Endothelial cell of umbilical vein (primary cell): ENCODE data around the gene HTR7.

ENCODE experiments used
- CTCF ChIP-seq, 2 donors: IDR thresholded peaks; 1 replicate in 1 of 2; 2 replicates in 1 of 2; pipeline ENCODE4 v1.5.1; 2011; ENCODE audit warnings: low read length in 2 of 2, mild to moderate bottlenecking in 2 of 2, moderate library complexity in 2 of 2, control low read depth in 1 of 2, inconsistent platforms in 1 of 2, low read depth in 1 of 2; ENCODE audit not compliant: insufficient read depth in 1 of 2; ENCODE audit errors: extremely low read depth in 1 of 2
- EZH2 ChIP-seq: IDR thresholded peaks from 2 replicates; pipeline ENCODE4 v1.6.1; 2012; ENCODE audit warnings: borderline replicate concordance, low read depth, mild to moderate bottlenecking, moderate library complexity, low read length, inconsistent platforms; ENCODE audit not compliant: severe bottlenecking
- FOS ChIP-seq: IDR thresholded peaks from 2 replicates; pipeline ENCODE4 v1.6.1; 2011; ENCODE audit warnings: mild to moderate bottlenecking, low read length, moderate library complexity, borderline replicate concordance; ENCODE audit not compliant: insufficient read depth
- GATA2 ChIP-seq: IDR thresholded peaks from 2 replicates; pipeline ENCODE4 v1.7.0; 2011; ENCODE audit warnings: low read depth, mild to moderate bottlenecking, moderate library complexity, mixed read lengths, low read length; ENCODE audit not compliant: insufficient read length, insufficient read depth
- MAX ChIP-seq: IDR thresholded peaks from 2 replicates; pipeline ENCODE4 v1.6.1; 2011; ENCODE audit not compliant: insufficient read depth, insufficient read length
- MYC ChIP-seq: IDR thresholded peaks from one replicate; pipeline ENCODE4 v1.6.1; 2011; ENCODE audit warnings: mild to moderate bottlenecking, low read depth, low read length
- POLR2A ChIP-seq: IDR thresholded peaks from 2 replicates; pipeline ENCODE4 v1.6.1; 2012; ENCODE audit warnings: low read depth, mild to moderate bottlenecking, control low read depth, low read length
- POLR2AphosphoS5 ChIP-seq: IDR thresholded peaks from 2 replicates; pipeline ENCODE4 v1.6.1; 2012; ENCODE audit warnings: low read depth, mild to moderate bottlenecking, control low read depth, low read length, moderate library complexity; ENCODE audit not compliant: insufficient read depth

- TF ChIP-seq CTCF (IDR thresholded peaks at IDR 0.05; ENCODE audit: extremely low read depth in 1 of 2, insufficient read depth in 1 of 2, low read depth in 1 of 2, low read length in 2 of 2) (no peak), EZH2 (no peak), POLR2AphosphoS5 (no peak), POLR2A (no peak), MYC (no peak), GATA2 (no peak), FOS (no peak), MAX (no peak)
Observed at GRCh38 chr10:90906596-90906995, 48.8 kb upstream of the HTR7 start.
